Heart right ventricle (tissue), 16 donors: ENCODE results near the gene BCDIN3D. TPM values are rescaled to one million over a fixed set of nuclear protein-coding genes. Genes with fewer than 3 reads are reported as not detected.

Experiments used
- ATAC-seq, 8 donors: fragments of 200-7000 bp; cut with Tn5 transposase; one replicate each; pipeline ENCODE4 v1.9.1; 2020; ENCODE audit warnings: mild to moderate bottlenecking in 8 of 8, moderate library complexity in 8 of 8, moderate number of reproducible peaks in 1 of 8
- DNase-seq, 2 donors: peaks; one replicate each; pipeline ENCODE4 v3.0.0-alpha.2; 2020
- H3K27ac ChIP-seq, 10 donors: fragments of 200-600 bp; sonication (generic) in 2 of 10; one replicate each; pipeline versions ENCODE4 v1.5.0 to v1.8.0; 2020 to 2022; ENCODE audit warnings: mild to moderate bottlenecking in 3 of 10
- H3K27me3 ChIP-seq, 7 donors: fragments of 200-600 bp; one replicate each; pipeline ENCODE4 v1.8.0; 2021 to 2022; ENCODE audit warnings: mild to moderate bottlenecking in 2 of 7
- H3K36me3 ChIP-seq, 9 donors: fragments of 200-600 bp; sonication (generic) in 1 of 9; one replicate each; pipeline versions ENCODE4 v1.5.0 to v1.8.0; 2020 to 2022; ENCODE audit warnings: mild to moderate bottlenecking in 2 of 9
- H3K4me1 ChIP-seq, 9 donors: fragments of 200-600 bp; sonication (generic) in 1 of 9; one replicate each; pipeline versions ENCODE4 v1.5.0 to v1.8.0; 2020 to 2022; ENCODE audit warnings: mild to moderate bottlenecking in 4 of 9
- H3K4me3 ChIP-seq, 10 donors: fragments of 200-600 bp; sonication (generic) in 2 of 10; one replicate each; pipeline versions ENCODE4 v1.5.0 to v1.8.0; 2020 to 2022; ENCODE audit warnings: mild to moderate bottlenecking in 7 of 10, moderate library complexity in 2 of 10
- H3K9me3 ChIP-seq, 11 donors: fragments of 200-600 bp in 10 of 11; sonication (generic) in 2 of 11; one replicate each; pipeline versions ENCODE4 v1.5.0 to v1.8.0; 2013 to 2022; ENCODE audit warnings: mild to moderate bottlenecking in 2 of 11, control low read depth in 1 of 11, moderate library complexity in 1 of 11
- CTCF ChIP-seq, 9 donors: fragments of 200-600 bp; sonication (generic) in 2 of 9; IDR thresholded peaks; one replicate each; pipeline versions ENCODE4 v1.5.0 to v1.8.0; 2021 to 2022; ENCODE audit warnings: antibody characterized with exemption in 9 of 9, mild to moderate bottlenecking in 5 of 9, moderate library complexity in 1 of 9
- WGBS, 2 donors: extraction: QIAGEN DNeasy Blood & Tissue Kit; methylation state at CpG; one replicate each; pipeline ENCODE4 v1.1.7; 2013; ENCODE audit warnings: inconsistent platforms in 1 of 2; 5-methylcytosine and 5-hydroxymethylcytosine counted together
- intact Hi-C, 10 donors: fragments of 100-400 bp; cut with DNase I; formaldehyde crosslinking; loops; one replicate each; pipeline versions ENCODE4 v1.11.1 to v1.14.2; 2022
- polyA plus RNA-seq, 2 donors: library from polyadenylated mRNA; stranded (reverse); fragments of 200-250 nt; gene quantifications; one replicate each; pipeline ENCODE4 v1.2.3, GENCODE V29; 2013
- total RNA-seq, 10 donors: library from RNA; stranded (reverse); fragmentation: NEBNext Ultra II Directional in 3 of 10; extraction: Animal tissue kit (Norgen Biotek cat#: 25700) in 3 of 10; gene quantifications; one replicate each; pipeline versions ENCODE4 v1.2.1 to v1.2.4, GENCODE V29; 2021 to 2023
- donor health status: Arrhythmogenic right ventricular cardiomyopathy.
- donor health status: ischemic (EF 13 %, LVEDD 7.1; RV severe dilation, severe dysfunction).
- donor health status: healthy with polysubstance abuse.
- donor health status: DM: no; HTN: yes; CAD: no.
- donor health status: DM: no; HTN: no; CAD: no.
- donor health status: ischemic (EF 25% LVEDD 6.9; RV normal size, moderate dysfunction).
- donor health status: ischemic (EF 25% LVEDD 5.7; RV mildly dilated, moderate dysfunction).
- donor health status: healthy.
- donor health status: DM: yes; HTN: yes; CAD: no.
- donor health status: Ischemic cardiomyopathy.
- donor health status: ischemic (EF 35%, LVEDD 5.7; RV mildly dilated, moderate dysfunction).
- donor health status: nonischemic (EF 11% LVEDD 7.7; RV severe dilation, severe dysfunction).
- donor health status: DM: yes; HTN: yes; CAD: no.
- donor health status: PGD.
- donor health status: ischemic (EF 29% LVEDD 5.4; RV normal size, mild dysfunction).
- donor health status: nonischemic (EF 23%, LVEDD 6.1; RV moderate dilation, normal function).

Gene BCDIN3D
- total and polyA plus RNA-seq, 12 donors: 1.1 to 3.9 (median 2.1) TPM

- H3K27ac ChIP-seq: no peak overlapping the region
- TF ChIP-seq CTCF (IDR thresholded peaks at IDR 0.05): no peak
- WGBS, 2 donors: 74 to 78% methylated on average over 3 of the region's 3 CpGs
- DNase-seq (no peak), ATAC-seq (no peak)
- H3K9me3 ChIP-seq: peaks cover 0 to 8% (median 3%) of the 10 kb centered on the region in 11 donors
- no peak overlapping the region for H3K4me3 ChIP-seq
- H3K4me1 ChIP-seq: peaks cover 0 to 6% (median under 1%) of the 10 kb centered on the region in 9 donors
- no peaks in the 10 kb centered on the region for H3K27me3 ChIP-seq
- peaks cover 0 to 62% (median 21%) of the 10 kb centered on the region in 9 donors for H3K36me3 ChIP-seq
- intact Hi-C loops: no loop called here
Measured at GRCh38 chr12:49789992-49790391, 52.9 kb downstream of the BCDIN3D start.

- no peak for DNase-seq
- H3K36me3 ChIP-seq: peaks cover 0 to 46% (median 4%) of the 10 kb centered on the region in 9 donors
- H3K4me3 ChIP-seq: no peak overlapping the region
- H3K9me3 ChIP-seq: peaks cover 0 to 8% (median 3%) of the 10 kb centered on the region in 11 donors
- peaks cover 0 to 24% (median 18%) of the 10 kb centered on the region in 9 donors for H3K4me1 ChIP-seq
- intact Hi-C loops: no loop called here
- 93 to 98% methylated on average over 2 of the region's 2 CpGs for WGBS, 2 donors
- no peak for ATAC-seq
- no peak overlapping the region for H3K27ac ChIP-seq
- H3K27me3 ChIP-seq: no peaks in the 10 kb centered on the region
- TF ChIP-seq CTCF (IDR thresholded peaks at IDR 0.05): no peak
Measured at GRCh38 chr12:49787672-49788071, 55.2 kb downstream of the BCDIN3D start.

Other genes with a start within 250 kb of the BCDIN3D start
- gene FAM186B, start 237.5 kb downstream of the BCDIN3D start, total RNA-seq: 1 to 10 TPM in 2 of 10 donors, under 1 TPM in 8; 0.25 to 1.5 (median 0.78) TPM
- under 1 TPM; 0.04 to 0.22 TPM for gene FAM186B, start 237.5 kb downstream of the BCDIN3D start, polyA plus RNA-seq
- gene PRPF40B, start 219.5 kb downstream of the BCDIN3D start, total RNA-seq: 10 to 100 TPM; 16.8 to 26.2 (median 21.6) TPM
- 10 to 100 TPM; 13.4 to 37.5 TPM for gene PRPF40B, start 219.5 kb downstream of the BCDIN3D start, polyA plus RNA-seq
- gene FMNL3, start 135.7 kb downstream of the BCDIN3D start, total RNA-seq: 10 to 100 TPM; 10.1 to 19.6 (median 12.0) TPM
- 10 to 100 TPM in 1 of 2 donors, 1 to 10 TPM in 1; 5.7 to 10.9 TPM for gene FMNL3, start 135.7 kb downstream of the BCDIN3D start, polyA plus RNA-seq
- gene TMBIM6, start 101.5 kb downstream of the BCDIN3D start, total RNA-seq: 100 to 1,000 TPM; 174 to 322 (median 202) TPM
- 100 to 1,000 TPM; 110 to 260 TPM for gene TMBIM6, start 101.5 kb downstream of the BCDIN3D start, polyA plus RNA-seq
- 10 to 100 TPM; 17.3 to 32.1 (median 23.7) TPM for gene NCKAP5L, start 14.7 kb downstream of the BCDIN3D start, total RNA-seq
- 10 to 100 TPM; 11.6 to 44.6 TPM for gene NCKAP5L, start 14.7 kb downstream of the BCDIN3D start, polyA plus RNA-seq
- gene FAIM2, start 60.8 kb upstream of the BCDIN3D start, total RNA-seq: 10 to 100 TPM in 1 of 10 donors, 1 to 10 TPM in 9; 1.2 to 11.3 (median 3.2) TPM
- 10 to 100 TPM in 1 of 2 donors, 1 to 10 TPM in 1; 7.8 to 15.0 TPM for gene FAIM2, start 60.8 kb upstream of the BCDIN3D start, polyA plus RNA-seq
- not detected for gene AQP2, start 107.6 kb upstream of the BCDIN3D start, total RNA-seq
- under 1 TPM in 1 of 2 donors, not detected in 1; 0.04 TPM for gene AQP2, start 107.6 kb upstream of the BCDIN3D start, polyA plus RNA-seq
- gene AQP5, start 118.8 kb upstream of the BCDIN3D start, total RNA-seq: 1 to 10 TPM in 1 of 10 donors, under 1 TPM in 5, not detected in 4; 0.16 to 1.0 (median 0.48) TPM
- gene AQP5, start 118.8 kb upstream of the BCDIN3D start, polyA plus RNA-seq: 1 to 10 TPM; 1.1 to 2.6 TPM
- not detected for gene AQP6, start 129.8 kb upstream of the BCDIN3D start, total RNA-seq
- under 1 TPM; 0.06 to 0.15 TPM for gene AQP6, start 129.8 kb upstream of the BCDIN3D start, polyA plus RNA-seq
- 10 to 100 TPM in 1 of 10 donors, 1 to 10 TPM in 9; 1.8 to 17.8 (median 4.0) TPM for gene RACGAP1, start 182.4 kb upstream of the BCDIN3D start, total RNA-seq
- gene RACGAP1, start 182.4 kb upstream of the BCDIN3D start, polyA plus RNA-seq: 1 to 10 TPM; 1.0 to 2.6 TPM
- 1 to 10 TPM in 4 of 10 donors, under 1 TPM in 6; 0.17 to 1.6 (median 0.82) TPM for gene ASIC1, start 214.5 kb upstream of the BCDIN3D start, total RNA-seq
- gene ASIC1, start 214.5 kb upstream of the BCDIN3D start, polyA plus RNA-seq: under 1 TPM; 0.59 to 0.74 TPM
- gene SMARCD1, start 242.2 kb upstream of the BCDIN3D start, total RNA-seq: 10 to 100 TPM; 13.3 to 24.0 (median 17.4) TPM
- 10 to 100 TPM; 12.0 to 13.0 TPM for gene SMARCD1, start 242.2 kb upstream of the BCDIN3D start, polyA plus RNA-seq